ENCODE results near the gene RB1.

DNA sequence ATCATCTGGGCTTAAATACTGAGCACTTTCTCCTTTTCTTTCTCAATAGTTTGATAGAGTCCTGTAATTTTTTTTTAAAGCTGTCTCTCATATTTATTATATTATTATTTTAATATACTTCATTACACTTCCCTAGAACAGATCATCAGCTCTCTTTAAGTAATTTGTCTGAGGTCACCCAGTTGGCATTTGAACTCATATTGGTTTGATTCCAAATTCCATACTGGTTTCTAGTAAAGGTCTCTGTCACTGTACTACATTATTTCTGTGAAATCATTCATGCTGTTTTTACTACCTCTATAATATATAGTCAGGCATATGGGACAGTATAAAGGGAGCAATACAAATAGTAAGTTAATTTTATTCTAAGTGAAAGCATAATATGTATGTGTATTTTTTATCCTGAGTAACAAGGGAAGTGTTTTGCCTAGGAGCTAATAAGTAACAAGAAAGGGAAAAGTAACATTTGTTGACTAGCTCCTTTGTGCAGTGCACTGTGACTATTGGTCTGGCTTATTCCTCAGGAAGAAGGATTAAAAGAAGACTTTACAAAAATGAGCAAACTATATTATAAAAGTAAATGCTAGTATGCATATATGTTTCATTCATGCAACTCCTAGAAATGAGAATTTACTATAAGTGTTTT is 95.0 kb downstream of the RB1 start:
- TF ChIP-seq, protein P1, sequence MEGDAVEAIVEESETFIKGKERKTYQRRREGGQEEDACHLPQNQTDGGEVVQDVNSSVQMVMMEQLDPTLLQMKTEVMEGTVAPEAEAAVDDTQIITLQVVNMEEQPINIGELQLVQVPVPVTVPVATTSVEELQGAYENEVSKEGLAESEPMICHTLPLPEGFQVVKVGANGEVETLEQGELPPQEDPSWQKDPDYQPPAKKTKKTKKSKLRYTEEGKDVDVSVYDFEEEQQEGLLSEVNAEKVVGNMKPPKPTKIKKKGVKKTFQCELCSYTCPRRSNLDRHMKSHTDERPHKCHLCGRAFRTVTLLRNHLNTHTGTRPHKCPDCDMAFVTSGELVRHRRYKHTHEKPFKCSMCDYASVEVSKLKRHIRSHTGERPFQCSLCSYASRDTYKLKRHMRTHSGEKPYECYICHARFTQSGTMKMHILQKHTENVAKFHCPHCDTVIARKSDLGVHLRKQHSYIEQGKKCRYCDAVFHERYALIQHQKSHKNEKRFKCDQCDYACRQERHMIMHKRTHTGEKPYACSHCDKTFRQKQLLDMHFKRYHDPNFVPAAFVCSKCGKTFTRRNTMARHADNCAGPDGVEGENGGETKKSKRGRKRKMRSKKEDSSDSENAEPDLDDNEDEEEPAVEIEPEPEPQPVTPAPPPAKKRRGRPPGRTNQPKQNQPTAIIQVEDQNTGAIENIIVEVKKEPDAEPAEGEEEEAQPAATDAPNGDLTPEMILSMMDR (conservative IDR thresholded peaks at IDR 0.05; ENCODE audit: low read length) = no peak
- TF ChIP-seq EZH2phosphoT487 (IDR thresholded peaks at IDR 0.05; ENCODE audit: borderline replicate concordance, low read depth, low read length) = no peak

Measured in OCI-LY7 (cell line).